Measurements from ENCODE around the gene ST3GAL4.
"Not testable (repeated sequence)": the region's sequence is repeated elsewhere in the genome, so short reads cannot be mapped to it uniquely, and the experiment has no call there.

The ST3GAL4 gene

GRCh38 chr11:126355324-126355925 lies at the start of gene ST3GAL4:
Gene ST3GAL4, plus strand, starts transcription at chr11:126355686. Its CDS starts 50,470 bp downstream, at chr11:126406156.
- POLR2A ChIA-PET (ENCODE audit: low non-redundant PET): interaction anchor here (0.6 to 1.0 kb wide), 2 partner anchors 11 to 60 kb away, joined by 3 read pairs; no protein-coding TSS in a partner anchor
- peak within 1 kb of the TSS; percentile 90 for H3K27ac ChIP-seq
- no peak for TF ChIP-seq CTCF (conservative IDR thresholded peaks at IDR 0.05; ENCODE audit: low read depth)
- peak; percentile 82 for DNase-seq (ENCODE audit: low spot score)
- CTCF ChIA-PET: interaction anchor here (0.9 to 2.5 kb wide), 2 partner anchors 45 to 125 kb away, joined by 3 to 11 read pairs; no protein-coding TSS in a partner anchor

- ChIA-PET CTCF (interaction anchor here (0.6 to 0.7 kb wide), 2 partner anchors 9 to 175 kb away, joined by 3 read pairs; no protein-coding TSS in a partner anchor), POLR2A (ENCODE audit: low non-redundant PET) (interaction anchor here (0.6 kb wide), 1 partner anchor 36 kb away, joined by 4 read pairs; no protein-coding TSS in a partner anchor)
- no peak for TF ChIP-seq CTCF (conservative IDR thresholded peaks at IDR 0.05; ENCODE audit: low read depth)
- DNase-seq (ENCODE audit: low spot score): no peak
- peak overlapping the region; percentile 90; the same call in 1 of the 2 replicates for H3K27ac ChIP-seq
These were observed 49.8 kb upstream of the ST3GAL4 start for GRCh38 chr11:126305699-126306098.

- DNase-seq (ENCODE audit: low spot score): no peak
- no peak overlapping the region for H3K27ac ChIP-seq
- CTCF ChIA-PET: interaction anchor here (0.6 to 1.0 kb wide), 4 partner anchors 30 to 722 kb away, joined by 3 to 6 read pairs (median 3); no protein-coding TSS in a partner anchor
- no peak for TF ChIP-seq CTCF (conservative IDR thresholded peaks at IDR 0.05; ENCODE audit: low read depth)
- POLR2A ChIA-PET (ENCODE audit: low non-redundant PET): no interaction called here
These were observed 47.8 kb upstream of the ST3GAL4 start for GRCh38 chr11:126307706-126308105.

- no peak overlapping the region for H3K27ac ChIP-seq
- DNase-seq (ENCODE audit: low spot score): no peak
- ChIA-PET POLR2A (ENCODE audit: low non-redundant PET) (no interaction called here), CTCF (interaction anchor here (0.6 to 1.0 kb wide), 3 partner anchors 172 to 723 kb away, joined by 3 read pairs; no protein-coding TSS in a partner anchor)
- TF ChIP-seq CTCF (conservative IDR thresholded peaks at IDR 0.05; ENCODE audit: low read depth): no peak
These were observed 47.2 kb upstream of the ST3GAL4 start for GRCh38 chr11:126308271-126308671.

- CTCF ChIA-PET: interaction anchor here (3.0 kb wide), 1 partner anchor 171 kb away, joined by 48 read pairs; no protein-coding TSS in a partner anchor
- DNase-seq (ENCODE audit: low spot score); POLR2A ChIA-PET (ENCODE audit: low non-redundant PET); H3K27ac ChIP-seq: not testable (repeated sequence)
These were observed 46.7 kb upstream of the ST3GAL4 start for GRCh38 chr11:126308771-126309170.

GRCh38 chr11:126310200-126310991 lies 45.1 kb upstream of the ST3GAL4 start:
- ChIA-PET CTCF (interaction anchor here (0.6 to 3.0 kb wide), 10 partner anchors 43 to 260 kb away, joined by 3 to 48 read pairs (median 6); partner anchors contain the start of gene ST3GAL4), POLR2A (ENCODE audit: low non-redundant PET) (no interaction called here)
- DNase-seq (ENCODE audit: low spot score): peak; percentile 60
- TF ChIP-seq CTCF (conservative IDR thresholded peaks at IDR 0.05; ENCODE audit: low read depth): peak; percentile 85
- peak overlapping the region; percentile 33; the same call in 1 of the 2 replicates for H3K27ac ChIP-seq

Measured in RWPE1 (cell line).